Effector memory CD8-positive, alpha-beta T cell (primary cell): Measurements from ENCODE around the gene COL18A1.
"Not testable (repeated sequence)": the region's sequence is repeated elsewhere in the genome, so short reads cannot be mapped to it uniquely, and the experiment has no call there.

Source experiments
- ATAC-seq: fragments of 150-1000 bp; cut with Tn5 transposase; replicated peaks from 2 replicates; pipeline ENCODE4 v1.10.0; 2021; ENCODE audit warnings: mild to moderate bottlenecking, moderate library complexity
- DNase-seq, 3 experiments: peaks; one replicate each; pipeline ENCODE4 v3.0.0; 2021
- H3K27ac Mint-ChIP-seq, 2 donors: one replicate each; pipeline ENCODE4 v1.8.0; 2022; ENCODE audit warnings: mild to moderate bottlenecking in 2 of 2, mixed read lengths in 2 of 2, moderate library complexity in 2 of 2
- H3K27me3 Mint-ChIP-seq, 2 donors: one replicate each; pipeline ENCODE4 v1.8.0; 2022; ENCODE audit warnings: mixed read lengths in 2 of 2
- H3K36me3 Mint-ChIP-seq: one replicate; pipeline ENCODE4 v1.8.0; 2022; ENCODE audit warnings: mild to moderate bottlenecking, moderate library complexity, mixed read lengths; ENCODE audit not compliant: insufficient read depth
- H3K4me1 Mint-ChIP-seq, 2 donors: one replicate each; pipeline ENCODE4 v1.8.0; 2022; ENCODE audit warnings: low read depth in 2 of 2, mixed read lengths in 2 of 2
- H3K4me3 Mint-ChIP-seq, 2 donors: one replicate each; pipeline ENCODE4 v1.8.0; 2022; ENCODE audit warnings: mild to moderate bottlenecking in 2 of 2, mixed read lengths in 2 of 2, moderate library complexity in 2 of 2
- H3K9me3 Mint-ChIP-seq, 2 donors: one replicate each; pipeline ENCODE4 v1.8.0; 2022; ENCODE audit warnings: mixed read lengths in 2 of 2

Gene COL18A1

GRCh38 chr21:45363272-45363671 is 41.7 kb upstream of the COL18A1 start:
- Mint-ChIP-seq H3K27ac (peak overlapping the region in 1 of 2 donors; percentile 72), H3K27me3 (peaks cover 26 to 82% of the 10 kb centered on the region in 2 donors)
- H3K36me3 Mint-ChIP-seq, H3K4me1 Mint-ChIP-seq, ATAC-seq, DNase-seq, H3K4me3 Mint-ChIP-seq, H3K9me3 Mint-ChIP-seq: not testable (repeated sequence)

GRCh38 chr21:45363921-45364467 is 41.0 kb upstream of the COL18A1 start:
- ATAC-seq = peak; percentile 24
- peaks cover 21 to 75% of the 10 kb centered on the region in 2 donors for H3K27me3 Mint-ChIP-seq
- DNase-seq = no peak
- peak overlapping the region; percentile 48 to 49 for H3K4me3 Mint-ChIP-seq
- no peaks in the 10 kb centered on the region for H3K9me3 Mint-ChIP-seq
- no peaks in the 10 kb centered on the region for H3K36me3 Mint-ChIP-seq
- peak overlapping the region in 1 of 2 donors; percentile 72 for H3K27ac Mint-ChIP-seq
- H3K4me1 Mint-ChIP-seq = peaks cover 5 to 9% of the 10 kb centered on the region in 2 donors

- Mint-ChIP-seq H3K27ac (peak overlapping the region in 1 of 2 donors; percentile 72), H3K4me3 (peak overlapping the region in 1 of 2 donors; percentile 48), H3K27me3 (peaks cover 21 to 71% of the 10 kb centered on the region in 2 donors), H3K9me3 (no peaks in the 10 kb centered on the region), H3K4me1 (peaks cover 5 to 9% of the 10 kb centered on the region in 2 donors), H3K36me3 (peaks cover 3% of the 10 kb centered on the region)
- no peak for ATAC-seq
- DNase-seq = no peak
Observed at GRCh38 chr21:45364468-45365185, 40.3 kb upstream of the COL18A1 start.

GRCh38 chr21:45365186-45365607 is 39.8 kb upstream of the COL18A1 start:
- DNase-seq = no peak
- H3K27ac Mint-ChIP-seq = no peak overlapping the region
- no peaks in the 10 kb centered on the region for H3K9me3 Mint-ChIP-seq
- peaks cover 4% of the 10 kb centered on the region for H3K36me3 Mint-ChIP-seq
- peaks cover 23 to 71% of the 10 kb centered on the region in 2 donors for H3K27me3 Mint-ChIP-seq
- H3K4me1 Mint-ChIP-seq = peaks cover 9 to 11% of the 10 kb centered on the region in 2 donors
- no peak for ATAC-seq
- no peak overlapping the region for H3K4me3 Mint-ChIP-seq

GRCh38 chr21:45365608-45366241 is 39.2 kb upstream of the COL18A1 start:
- H3K9me3 Mint-ChIP-seq = no peaks in the 10 kb centered on the region
- no peak for DNase-seq

GRCh38 chr21:45366476-45366875 is 38.5 kb upstream of the COL18A1 start:
- H3K9me3 Mint-ChIP-seq = no peaks in the 10 kb centered on the region
- no peak overlapping the region for H3K4me3 Mint-ChIP-seq
- ATAC-seq (no peak), DNase-seq (no peak)
- peaks cover 32 to 69% of the 10 kb centered on the region in 2 donors for H3K27me3 Mint-ChIP-seq
- H3K4me1 Mint-ChIP-seq = peaks cover 10 to 15% of the 10 kb centered on the region in 2 donors
- no peak overlapping the region for H3K27ac Mint-ChIP-seq
- peaks cover 4% of the 10 kb centered on the region for H3K36me3 Mint-ChIP-seq

More at GRCh38 chr21:45365608-45366241, 39.2 kb upstream of the COL18A1 start:
- Mint-ChIP-seq H3K4me1 (peaks cover 10 to 15% of the 10 kb centered on the region in 2 donors), H3K27ac (no peak overlapping the region), H3K36me3 (peaks cover 4% of the 10 kb centered on the region), H3K27me3 (peaks cover 28 to 69% of the 10 kb centered on the region in 2 donors), H3K4me3 (no peak overlapping the region)
- ATAC-seq = no peak

GRCh38 chr21:45366931-45367401 is 38.0 kb upstream of the COL18A1 start:
- Mint-ChIP-seq H3K27ac (no peak overlapping the region), H3K9me3 (no peaks in the 10 kb centered on the region), H3K4me3 (no peak overlapping the region), H3K4me1 (peaks cover 10 to 15% of the 10 kb centered on the region in 2 donors), H3K27me3 (peaks cover 29 to 69% of the 10 kb centered on the region in 2 donors), H3K36me3 (peaks cover 4% of the 10 kb centered on the region)
- DNase-seq (no peak), ATAC-seq (no peak)

GRCh38 chr21:45367402-45368351 is 37.3 kb upstream of the COL18A1 start:
- Mint-ChIP-seq H3K27me3 (peaks cover 29 to 68% of the 10 kb centered on the region in 2 donors), H3K27ac (no peak overlapping the region), H3K9me3 (no peaks in the 10 kb centered on the region), H3K36me3 (peaks cover 4% of the 10 kb centered on the region), H3K4me3 (no peak overlapping the region), H3K4me1 (peaks cover 10 to 15% of the 10 kb centered on the region in 2 donors)
- no peak for DNase-seq
- ATAC-seq = no peak

GRCh38 chr21:45369018-45369417 is 35.9 kb upstream of the COL18A1 start:
- H3K4me1 Mint-ChIP-seq = peaks cover 7 to 12% of the 10 kb centered on the region in 2 donors
- DNase-seq, H3K27ac Mint-ChIP-seq, H3K36me3 Mint-ChIP-seq, H3K9me3 Mint-ChIP-seq, H3K4me3 Mint-ChIP-seq, ATAC-seq: not testable (repeated sequence)
- H3K27me3 Mint-ChIP-seq = peaks cover 25 to 63% of the 10 kb centered on the region in 2 donors

- ATAC-seq (no peak), DNase-seq (no peak)
- Mint-ChIP-seq H3K4me1 (peaks cover 5 to 8% of the 10 kb centered on the region in 2 donors), H3K27ac (no peak overlapping the region), H3K27me3 (peaks cover 28 to 52% of the 10 kb centered on the region in 2 donors), H3K9me3 (no peaks in the 10 kb centered on the region), H3K36me3 (peaks cover 4% of the 10 kb centered on the region), H3K4me3 (no peak overlapping the region)
Observed at GRCh38 chr21:45370575-45370974, 34.4 kb upstream of the COL18A1 start.

- Mint-ChIP-seq H3K4me1 (peaks cover 5 to 8% of the 10 kb centered on the region in 2 donors), H3K36me3 (peaks cover 4% of the 10 kb centered on the region), H3K27me3 (peaks cover 28 to 47% of the 10 kb centered on the region in 2 donors), H3K9me3 (no peaks in the 10 kb centered on the region), H3K27ac (no peak overlapping the region), H3K4me3 (no peak overlapping the region)
- no peak for DNase-seq
- ATAC-seq = no peak
Observed at GRCh38 chr21:45371081-45371480, 33.9 kb upstream of the COL18A1 start.

- peaks cover 28 to 41% of the 10 kb centered on the region in 2 donors for H3K27me3 Mint-ChIP-seq
- peaks cover 5 to 8% of the 10 kb centered on the region in 2 donors for H3K4me1 Mint-ChIP-seq
- DNase-seq (no peak), ATAC-seq (no peak)
- no peaks in the 10 kb centered on the region for H3K9me3 Mint-ChIP-seq
- H3K27ac Mint-ChIP-seq = no peak overlapping the region
- no peak overlapping the region for H3K4me3 Mint-ChIP-seq
- peaks cover 4% of the 10 kb centered on the region for H3K36me3 Mint-ChIP-seq
Observed at GRCh38 chr21:45371655-45372054, 33.3 kb upstream of the COL18A1 start.
